ENCODE data around the gene ACAP3. TPM values are rescaled to one million over a fixed set of nuclear protein-coding genes. Genes with fewer than 3 reads are reported as not detected.

ACAP3 gene
- total and polyA plus RNA-seq, 5 donors from 2014 or later = 2.7 to 75.5 (median 4.3) TPM

GRCh38 chr1:1308756-1309250 lies 1.1 kb upstream of the ACAP3 start:
- Histone ChIP-seq H3K4me1 (ENCODE audit: control insufficient read depth, insufficient read depth, low read length, poor library complexity, severe bottlenecking) (peaks cover 46% of the 10 kb centered on the region), H3K27ac (ENCODE audit: insufficient read depth, low read length, poor library complexity, severe bottlenecking) (peak overlapping the region; percentile 89), H3K27me3 (ENCODE audit: control insufficient read depth, insufficient read depth, low read length) (no peaks in the 10 kb centered on the region), H3K36me3 (ENCODE audit: control insufficient read depth, insufficient read depth, low read length) (peaks cover 16% of the 10 kb centered on the region), H3K9me3 (ENCODE audit: control insufficient read depth in 2 of 2, low read length in 2 of 2) (no peaks in the 10 kb centered on the region), H3K4me3 (ENCODE audit: low read depth, low read length) (no peak overlapping the region)
- Mint-ChIP-seq H3K27ac (peak overlapping the region; percentile 5 to 92 (median 73)), H3K27me3 (no peaks in the 10 kb centered on the region), H3K36me3 (no peaks in the 10 kb centered on the region), H3K4me1 (peaks cover 0 to 26% (median 8%) of the 10 kb centered on the region in 4 donors), H3K9me3 (peaks cover 0 to 3% (median 0%) of the 10 kb centered on the region in 7 donors), H3K4me3 (peak overlapping the region; percentile 86 to 94 (median 91))
- ATAC-seq (ENCODE audit: low read depth in 2 of 2) = no peak
- DNase-seq = peak in 1 of 3 donors; percentile 15

GRCh38 chr1:1307261-1307922 lies 338 bp downstream of the ACAP3 start:
- Histone ChIP-seq H3K27ac (ENCODE audit: insufficient read depth, low read length, poor library complexity, severe bottlenecking) (no peak overlapping the region), H3K36me3 (ENCODE audit: control insufficient read depth, insufficient read depth, low read length) (peaks cover 8% of the 10 kb centered on the region), H3K9me3 (ENCODE audit: control insufficient read depth in 2 of 2, low read length in 2 of 2) (no peaks in the 10 kb centered on the region), H3K4me1 (ENCODE audit: control insufficient read depth, insufficient read depth, low read length, poor library complexity, severe bottlenecking) (peaks cover 46% of the 10 kb centered on the region), H3K27me3 (ENCODE audit: control insufficient read depth, insufficient read depth, low read length) (no peaks in the 10 kb centered on the region), H3K4me3 (ENCODE audit: low read depth, low read length) (peak overlapping the region; percentile 71)
- Mint-ChIP-seq H3K27me3 (no peaks in the 10 kb centered on the region), H3K9me3 (peaks cover 0 to 3% (median 0%) of the 10 kb centered on the region in 7 donors), H3K36me3 (no peaks in the 10 kb centered on the region), H3K4me3 (peak overlapping the region; percentile 87 to 91 (median 90)), H3K27ac (peak overlapping the region; percentile 75 to 91 (median 90)), H3K4me1 (peaks cover 0 to 26% (median 8%) of the 10 kb centered on the region in 4 donors)
- ATAC-seq (ENCODE audit: low read depth in 2 of 2) (no peak), DNase-seq (no peak)

- ATAC-seq (ENCODE audit: low read depth in 2 of 2) (no peak), DNase-seq (no peak)
- Histone ChIP-seq H3K4me1 (ENCODE audit: control insufficient read depth, insufficient read depth, low read length, poor library complexity, severe bottlenecking) (peaks cover 46% of the 10 kb centered on the region), H3K9me3 (ENCODE audit: control insufficient read depth in 2 of 2, low read length in 2 of 2) (no peaks in the 10 kb centered on the region), H3K36me3 (ENCODE audit: control insufficient read depth, insufficient read depth, low read length) (peaks cover 7% of the 10 kb centered on the region), H3K27ac (ENCODE audit: insufficient read depth, low read length, poor library complexity, severe bottlenecking) (no peak overlapping the region), H3K27me3 (ENCODE audit: control insufficient read depth, insufficient read depth, low read length) (no peaks in the 10 kb centered on the region), H3K4me3 (ENCODE audit: low read depth, low read length) (peak overlapping the region; percentile 71)
- H3K9me3 Mint-ChIP-seq = peaks cover 0 to 3% (median 0%) of the 10 kb centered on the region in 7 donors
- peak overlapping the region; percentile 75 to 91 (median 90) for H3K27ac Mint-ChIP-seq
- peaks cover 0 to 26% (median 8%) of the 10 kb centered on the region in 4 donors for H3K4me1 Mint-ChIP-seq
- H3K36me3 Mint-ChIP-seq = no peaks in the 10 kb centered on the region
- H3K27me3 Mint-ChIP-seq = no peaks in the 10 kb centered on the region
- peak overlapping the region; percentile 87 to 91 (median 90) for H3K4me3 Mint-ChIP-seq
Observed at GRCh38 chr1:1306661-1307260, 969 bp downstream of the ACAP3 start.

- ATAC-seq (ENCODE audit: low read depth in 2 of 2) (no peak), DNase-seq (peak in 1 of 3 donors; percentile 47)
- peaks cover 0 to 3% (median 0%) of the 10 kb centered on the region in 7 donors for H3K9me3 Mint-ChIP-seq
Observed at GRCh38 chr1:1306070-1306660, 1.6 kb downstream of the ACAP3 start.

GRCh38 chr1:1305300-1306069 lies 2.2 kb downstream of the ACAP3 start:
- Mint-ChIP-seq H3K27ac (peak overlapping the region in 2 of 3 donors; percentile 69 to 90), H3K4me3 (peak overlapping the region; percentile 87 to 91 (median 90)), H3K36me3 (no peaks in the 10 kb centered on the region), H3K4me1 (peaks cover 0 to 26% (median 8%) of the 10 kb centered on the region in 4 donors), H3K9me3 (peaks cover 0 to 3% (median 0%) of the 10 kb centered on the region in 7 donors), H3K27me3 (no peaks in the 10 kb centered on the region)
- no peaks in the 10 kb centered on the region for H3K9me3 ChIP-seq (ENCODE audit: control insufficient read depth in 2 of 2, low read length in 2 of 2)
- no peaks in the 10 kb centered on the region for H3K27me3 ChIP-seq (ENCODE audit: control insufficient read depth, insufficient read depth, low read length)
- no peak overlapping the region for H3K4me3 ChIP-seq (ENCODE audit: low read depth, low read length)
- ATAC-seq (ENCODE audit: low read depth in 2 of 2) = peak; percentile 46 to 54
- no peaks in the 10 kb centered on the region for H3K36me3 ChIP-seq (ENCODE audit: control insufficient read depth, insufficient read depth, low read length)
- H3K4me1 ChIP-seq (ENCODE audit: control insufficient read depth, insufficient read depth, low read length, poor library complexity, severe bottlenecking) = peaks cover 46% of the 10 kb centered on the region
- peak overlapping the region; percentile 66 for H3K27ac ChIP-seq (ENCODE audit: insufficient read depth, low read length, poor library complexity, severe bottlenecking)
- peak; percentile 53 to 91 (median 63) for DNase-seq

More at GRCh38 chr1:1306070-1306660, 1.6 kb downstream of the ACAP3 start:
- Mint-ChIP-seq H3K4me3 (peak overlapping the region; percentile 87 to 91 (median 90)), H3K36me3 (no peaks in the 10 kb centered on the region), H3K27ac (peak overlapping the region in 2 of 3 donors; percentile 75 to 90), H3K4me1 (peaks cover 0 to 26% (median 8%) of the 10 kb centered on the region in 4 donors), H3K27me3 (no peaks in the 10 kb centered on the region)
- H3K27me3 ChIP-seq (ENCODE audit: control insufficient read depth, insufficient read depth, low read length) = no peaks in the 10 kb centered on the region
- H3K4me1 ChIP-seq (ENCODE audit: control insufficient read depth, insufficient read depth, low read length, poor library complexity, severe bottlenecking) = peaks cover 46% of the 10 kb centered on the region
- H3K9me3 ChIP-seq (ENCODE audit: control insufficient read depth in 2 of 2, low read length in 2 of 2) = no peaks in the 10 kb centered on the region
- H3K36me3 ChIP-seq (ENCODE audit: control insufficient read depth, insufficient read depth, low read length) = peaks cover under 1% of the 10 kb centered on the region
- H3K4me3 ChIP-seq (ENCODE audit: low read depth, low read length) = peak overlapping the region; percentile 71
- peak overlapping the region; percentile 66 for H3K27ac ChIP-seq (ENCODE audit: insufficient read depth, low read length, poor library complexity, severe bottlenecking)

GRCh38 chr1:1304331-1305299 lies 3.1 kb downstream of the ACAP3 start:
- H3K36me3 ChIP-seq (ENCODE audit: control insufficient read depth, insufficient read depth, low read length) = no peaks in the 10 kb centered on the region
- no peak for ATAC-seq (ENCODE audit: low read depth in 2 of 2)
- Mint-ChIP-seq H3K4me1 (peaks cover 0 to 26% (median 8%) of the 10 kb centered on the region in 4 donors), H3K4me3 (peak overlapping the region; percentile 87 to 91 (median 90)), H3K27ac (peak overlapping the region in 1 of 3 donors; percentile 69), H3K27me3 (no peaks in the 10 kb centered on the region), H3K36me3 (no peaks in the 10 kb centered on the region), H3K9me3 (peaks cover 0 to 3% (median 0%) of the 10 kb centered on the region in 7 donors)
- H3K27ac ChIP-seq (ENCODE audit: insufficient read depth, low read length, poor library complexity, severe bottlenecking) = peak overlapping the region; percentile 66
- no peak overlapping the region for H3K4me3 ChIP-seq (ENCODE audit: low read depth, low read length)
- no peaks in the 10 kb centered on the region for H3K27me3 ChIP-seq (ENCODE audit: control insufficient read depth, insufficient read depth, low read length)
- peaks cover 40% of the 10 kb centered on the region for H3K4me1 ChIP-seq (ENCODE audit: control insufficient read depth, insufficient read depth, low read length, poor library complexity, severe bottlenecking)
- DNase-seq = no peak
- no peaks in the 10 kb centered on the region for H3K9me3 ChIP-seq (ENCODE audit: control insufficient read depth in 2 of 2, low read length in 2 of 2)
